GM21360 (cell line): ENCODE measurements around the gene ZBTB48.

Experiments used
- ATAC-seq: cut with Tn5 transposase; IDR thresholded peaks from one replicate; pipeline ENCODE4 v1.9.1; 2021; ENCODE audit warnings: mild to moderate bottlenecking, moderate library complexity; ENCODE audit not compliant: unreplicated experiment

Gene ZBTB48

DNA sequence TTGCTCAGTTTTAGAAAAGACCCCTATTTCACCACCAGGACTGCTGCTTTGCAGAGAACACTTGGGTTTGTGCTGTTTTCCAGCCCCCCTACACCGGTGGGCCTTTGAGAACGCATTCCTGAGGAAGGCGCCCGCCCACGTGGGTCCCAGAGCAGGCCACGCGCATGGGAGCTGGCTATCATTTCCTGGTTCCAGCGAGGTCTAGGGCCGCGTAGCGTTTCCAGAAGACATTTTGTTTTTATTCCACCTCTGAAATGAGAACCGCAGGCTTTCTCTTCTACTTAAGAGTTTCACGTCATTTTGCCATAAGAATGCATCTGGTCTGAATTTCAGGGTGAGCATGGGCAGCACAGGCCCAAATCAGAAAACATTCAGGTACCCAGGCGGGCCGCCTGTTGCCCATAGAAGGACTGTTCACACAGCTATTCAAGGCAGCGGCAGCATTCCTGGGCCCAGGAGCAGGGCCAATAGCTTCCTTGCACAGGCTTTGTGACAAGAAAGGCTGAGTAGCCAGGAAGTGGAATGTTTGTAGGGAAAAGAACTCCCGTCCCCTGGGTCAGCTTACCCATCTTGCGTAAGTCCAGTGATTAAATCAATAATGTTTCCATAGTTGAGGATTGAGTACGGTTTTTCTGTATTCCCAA lies 24.2 kb downstream of the ZBTB48 start:
- ATAC-seq: no peak

DNA sequence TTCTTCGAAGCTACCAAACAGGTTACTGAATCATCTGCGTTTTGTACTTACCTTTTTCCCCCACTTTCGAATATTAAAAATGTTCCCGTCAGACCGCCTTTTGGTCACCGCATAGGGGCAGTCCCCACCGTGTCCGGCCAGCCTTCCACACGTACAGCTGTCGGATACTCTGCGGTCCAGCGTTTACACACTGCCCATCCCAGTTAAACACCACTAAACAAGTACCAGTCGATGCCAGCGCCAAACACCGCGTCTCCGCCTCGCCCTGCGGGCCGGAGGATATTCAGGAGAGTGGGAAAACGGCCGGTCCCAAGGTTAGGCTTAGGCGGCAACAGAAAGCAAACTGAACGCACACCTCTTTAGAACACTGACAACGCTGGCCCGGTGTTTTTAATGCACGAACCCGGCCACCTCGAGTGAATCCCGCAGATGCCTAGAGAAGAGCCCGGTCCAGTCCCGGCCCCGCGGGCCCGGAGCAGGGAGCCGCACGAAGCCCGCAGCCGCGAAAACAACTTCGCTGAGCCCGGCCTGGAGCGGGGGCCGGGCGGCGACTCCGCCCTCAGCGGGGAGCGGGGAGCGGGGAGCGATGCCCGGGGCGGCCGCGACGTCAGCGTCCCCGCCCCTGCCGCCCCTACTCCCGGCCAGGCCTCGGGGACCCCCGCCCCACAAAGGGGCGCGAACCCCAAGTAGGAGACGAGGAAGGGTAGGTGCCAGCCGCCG lies 33.0 kb downstream of the ZBTB48 start:
- ATAC-seq: peak; percentile 1

DNA sequence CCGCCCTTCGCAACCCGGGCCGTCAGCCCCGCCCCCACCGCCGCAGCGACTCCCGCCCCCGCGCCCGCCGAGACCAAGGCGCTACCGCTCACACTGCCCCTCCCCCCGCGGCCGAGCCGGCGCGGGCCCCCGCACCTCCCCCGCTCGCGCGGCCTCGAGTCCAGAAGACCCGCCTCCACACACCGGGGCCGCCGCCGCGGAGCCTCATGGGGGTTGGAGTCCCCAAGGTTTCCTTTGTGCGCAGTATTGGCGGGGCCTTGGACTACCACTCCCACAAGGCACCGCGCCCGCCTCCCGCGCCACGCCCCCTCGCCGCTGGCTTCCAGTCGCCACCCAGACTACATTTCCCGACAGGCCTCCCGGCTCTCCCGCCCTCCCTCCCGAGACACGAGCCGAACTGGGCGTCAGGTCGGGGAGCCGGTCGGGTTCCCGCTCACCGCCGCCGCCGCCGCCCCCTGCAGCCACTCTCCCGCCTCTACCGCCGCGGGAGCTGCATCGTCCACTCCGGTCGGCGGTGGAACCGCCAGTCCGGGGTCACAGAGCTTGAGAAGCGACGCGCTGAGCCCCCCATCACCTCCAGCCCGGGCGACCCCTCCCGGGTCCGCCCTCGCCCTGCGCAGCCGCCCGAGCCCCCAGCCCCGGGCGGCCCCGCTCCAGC lies 33.7 kb downstream of the ZBTB48 start, which contains the start of gene PHF13:
TSS of gene PHF13 (plus strand) at position 371 of the 658 bp plus-strand sequence. CDS start 336 bp downstream, outside the sequence.
- peak; percentile 89 for ATAC-seq

DNA sequence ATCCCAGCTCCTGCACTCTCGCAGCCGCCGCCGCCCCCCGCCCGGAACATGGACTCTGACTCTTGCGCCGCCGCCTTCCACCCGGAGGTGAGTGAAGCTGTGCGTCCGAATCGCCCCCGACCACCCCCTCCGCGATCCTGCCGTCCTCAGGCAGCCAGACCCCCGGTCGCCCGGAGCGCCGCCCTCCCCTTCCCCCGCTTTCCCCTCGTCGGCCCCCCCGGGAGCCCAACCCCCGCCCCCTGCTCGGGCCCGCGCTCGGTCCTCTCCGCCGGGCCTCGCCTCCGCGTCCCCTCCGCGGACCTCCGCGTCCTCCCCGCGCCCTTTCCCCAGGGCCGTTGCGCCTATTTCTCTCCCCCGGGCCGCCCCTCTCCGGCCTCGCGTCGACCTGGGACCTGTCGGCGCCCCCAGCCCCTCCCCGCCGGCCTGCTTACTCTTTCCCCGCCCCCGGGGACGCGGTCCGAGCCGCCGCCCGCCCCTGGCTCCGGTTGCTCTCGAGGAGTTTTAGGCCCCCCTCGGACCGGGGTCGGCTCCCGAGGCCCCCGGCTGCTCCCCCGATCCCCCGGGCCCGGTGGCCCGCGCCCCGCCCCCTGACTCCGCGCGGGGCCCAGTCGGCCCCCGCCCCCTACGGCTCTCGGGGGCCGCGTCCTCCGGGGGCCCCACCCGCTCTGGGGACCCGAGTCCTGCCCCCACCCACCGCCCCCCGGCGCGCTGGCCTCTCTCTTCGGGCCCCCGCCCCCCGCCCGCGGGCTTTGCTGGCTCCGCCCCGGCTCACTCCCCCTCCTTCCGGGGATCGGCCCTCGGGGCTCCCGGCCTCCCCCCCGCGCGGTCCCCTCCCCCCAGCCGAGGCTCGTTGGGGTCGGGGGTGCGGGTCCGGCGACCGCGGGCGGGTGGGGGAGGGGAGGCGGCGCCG lies 34.5 kb downstream of the ZBTB48 start:
- peak; percentile 5 for ATAC-seq

DNA sequence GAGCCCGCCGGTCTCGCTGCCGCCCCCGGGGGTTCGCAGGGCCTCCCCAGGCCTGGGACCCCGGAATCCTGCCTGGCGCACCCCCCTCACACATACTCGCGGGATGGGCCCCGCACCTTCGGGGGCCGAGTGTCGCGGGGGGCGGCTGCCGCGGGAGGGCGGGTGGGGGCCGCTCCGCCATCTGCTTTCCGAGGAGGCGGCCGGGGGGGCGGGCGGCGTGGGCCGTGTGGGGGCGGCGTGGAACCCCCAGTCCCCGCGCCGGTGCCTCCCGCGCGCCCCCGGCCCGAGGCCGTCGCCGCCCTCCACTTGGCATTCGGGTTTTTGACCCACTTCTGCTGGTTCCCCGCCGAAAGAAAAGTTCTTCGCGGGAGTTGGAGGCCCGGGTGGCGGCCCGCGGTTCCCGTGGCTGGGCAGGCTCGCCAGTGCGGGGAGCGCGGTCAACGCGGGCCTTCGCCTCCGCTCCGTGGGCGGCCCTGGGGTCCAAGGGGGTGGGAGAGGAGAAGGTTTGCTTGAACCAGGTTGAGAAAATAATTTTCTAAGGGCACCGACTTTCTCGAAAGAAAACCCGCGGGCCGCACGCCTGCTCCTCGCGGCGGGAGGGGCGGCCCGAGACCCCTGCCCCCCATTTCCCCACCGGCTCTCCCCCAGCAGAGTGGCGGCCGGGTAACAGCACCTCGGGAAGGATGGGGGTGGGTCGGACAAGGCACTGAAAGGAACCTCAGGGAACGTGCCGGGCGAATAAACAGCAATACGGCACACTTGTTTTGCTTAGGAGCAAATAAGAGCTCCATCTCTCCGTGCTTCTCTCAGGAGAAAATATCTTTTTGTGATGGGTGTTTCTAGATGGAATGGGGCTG lies 35.4 kb downstream of the ZBTB48 start:
- ATAC-seq: no peak

DNA sequence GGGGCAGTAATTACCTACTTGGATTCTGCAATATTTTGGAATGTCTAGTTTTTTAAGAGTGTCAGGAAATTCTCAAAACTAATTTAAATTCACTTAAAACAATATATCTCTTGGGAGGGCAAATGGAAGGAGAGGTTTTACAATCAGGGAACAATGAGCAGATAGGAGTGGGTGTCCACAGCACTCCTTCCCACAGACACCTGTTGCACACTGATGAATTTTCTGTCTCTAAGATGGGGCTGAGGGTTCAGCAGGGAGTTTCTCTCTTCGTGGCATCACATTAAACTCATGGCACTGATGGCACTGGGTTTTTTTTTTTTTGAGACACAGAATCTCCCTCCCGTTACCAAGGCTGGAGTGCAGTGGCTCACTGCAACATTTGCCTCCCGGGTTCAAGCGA lies 39.3 kb downstream of the ZBTB48 start:
- no peak for ATAC-seq

DNA sequence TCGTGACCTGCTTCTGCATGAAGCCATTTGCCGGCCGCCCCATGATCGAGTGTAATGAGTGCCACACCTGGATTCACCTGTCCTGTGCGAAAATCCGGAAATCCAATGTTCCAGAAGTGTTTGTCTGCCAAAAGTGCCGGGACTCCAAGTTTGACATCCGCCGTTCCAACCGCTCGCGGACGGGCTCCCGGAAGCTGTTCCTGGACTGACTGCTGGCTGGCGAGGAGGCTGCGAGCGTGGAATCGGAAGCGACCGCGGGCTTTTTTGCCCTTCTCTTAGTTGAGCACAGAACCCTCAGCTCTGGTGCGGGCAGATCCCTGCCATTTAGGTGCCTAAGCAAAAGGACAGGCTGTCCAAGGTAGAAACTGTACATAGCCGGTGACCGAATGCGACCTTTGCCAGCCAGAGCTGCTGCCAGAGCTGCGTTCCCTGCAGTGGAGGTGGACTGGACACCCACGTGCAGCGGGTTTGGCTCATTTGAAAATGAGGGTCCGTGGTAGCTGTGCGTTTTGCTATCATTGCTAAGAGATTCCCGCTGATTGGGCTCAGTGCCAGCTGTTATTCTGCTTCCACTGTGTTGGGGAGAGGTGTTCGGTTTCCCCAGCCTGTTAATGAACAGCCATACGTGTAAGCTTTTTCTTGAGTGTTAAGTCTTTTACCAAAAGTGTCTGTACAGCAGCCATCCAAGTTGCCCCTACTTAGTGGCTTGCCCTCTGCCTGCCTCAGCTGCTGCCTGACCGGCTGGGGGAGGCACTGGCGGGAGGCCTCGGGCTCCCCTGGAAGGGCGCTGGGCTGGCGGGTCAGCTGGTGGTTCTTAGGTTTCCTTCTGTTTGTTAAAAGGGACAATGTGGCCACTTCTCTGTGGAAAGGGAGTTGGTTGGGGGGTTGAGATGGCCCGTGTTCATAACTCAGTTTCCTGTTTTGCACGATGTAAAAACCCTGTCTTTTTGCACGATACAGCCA lies 41.9 kb downstream of the ZBTB48 start:
- ATAC-seq: no peak

DNA sequence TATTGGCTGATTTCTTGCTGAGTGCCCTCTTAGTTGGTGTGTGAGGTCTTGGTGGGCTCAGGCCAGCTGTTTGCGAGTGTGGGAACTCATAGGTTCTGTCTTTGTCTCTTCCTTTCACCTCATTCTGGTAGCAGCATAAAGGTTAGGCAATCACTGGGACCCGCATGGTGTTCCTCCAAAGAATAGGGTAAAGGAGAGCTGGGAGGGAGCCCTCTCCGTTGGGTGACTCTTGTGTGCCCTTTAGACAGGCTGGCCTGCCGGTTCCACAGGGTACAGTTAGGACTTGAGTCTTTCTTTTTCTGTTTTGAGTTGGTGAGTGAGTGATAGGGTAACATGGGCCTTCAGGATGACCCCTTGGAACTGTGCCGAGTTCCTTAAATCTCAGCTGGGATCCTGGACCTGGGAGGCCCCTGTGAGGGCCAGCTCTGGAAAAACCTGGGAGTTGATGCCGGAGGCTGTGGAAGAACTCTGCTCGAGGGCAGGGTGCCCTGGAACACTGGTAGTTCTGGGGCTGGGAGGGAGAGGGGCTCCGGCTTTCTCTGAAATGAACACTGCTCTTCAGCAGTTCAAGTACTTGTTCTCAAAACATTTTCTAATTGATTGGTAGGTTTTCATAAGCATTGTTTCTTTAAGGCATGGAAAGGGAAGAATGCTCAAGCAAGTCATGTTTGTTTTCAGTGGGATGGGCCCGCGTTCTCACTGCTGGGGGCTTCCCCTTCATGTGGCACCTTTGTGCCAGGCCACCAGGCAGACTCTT lies 42.8 kb downstream of the ZBTB48 start:
- ATAC-seq: no peak

DNA sequence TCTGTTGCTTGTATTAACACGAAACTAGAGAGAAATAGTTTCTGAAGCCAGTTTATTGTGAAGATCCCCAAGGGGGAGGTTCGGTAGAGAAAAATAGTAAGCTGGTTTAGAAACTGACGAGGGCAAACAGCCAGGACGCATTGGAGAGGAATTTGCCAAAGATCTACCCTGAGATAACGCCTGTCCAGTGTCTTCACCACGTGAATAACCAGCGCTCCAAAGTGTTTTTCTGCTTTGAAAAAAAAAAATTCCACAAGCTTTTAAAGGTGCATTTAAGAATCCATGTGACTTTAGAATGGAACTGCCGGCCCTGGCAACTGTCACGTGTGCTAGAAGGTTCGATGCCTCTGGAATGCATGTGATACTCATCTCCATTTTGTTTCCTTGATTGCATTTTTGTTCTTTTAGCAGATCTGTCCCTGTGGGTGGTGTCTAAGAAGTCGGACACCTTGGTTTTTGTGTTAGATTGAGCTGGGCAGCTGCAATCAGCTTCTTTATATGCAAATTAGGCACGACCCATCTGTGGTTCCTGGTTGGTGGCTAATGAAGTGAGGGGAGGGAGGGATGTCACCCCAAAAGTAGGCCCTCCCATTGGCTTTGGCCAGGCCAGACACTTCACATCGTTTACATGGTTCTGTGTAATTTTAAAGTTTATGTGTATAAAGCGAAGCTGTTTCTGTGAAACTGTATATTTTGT lies 43.6 kb downstream of the ZBTB48 start:
- ATAC-seq: no peak

DNA sequence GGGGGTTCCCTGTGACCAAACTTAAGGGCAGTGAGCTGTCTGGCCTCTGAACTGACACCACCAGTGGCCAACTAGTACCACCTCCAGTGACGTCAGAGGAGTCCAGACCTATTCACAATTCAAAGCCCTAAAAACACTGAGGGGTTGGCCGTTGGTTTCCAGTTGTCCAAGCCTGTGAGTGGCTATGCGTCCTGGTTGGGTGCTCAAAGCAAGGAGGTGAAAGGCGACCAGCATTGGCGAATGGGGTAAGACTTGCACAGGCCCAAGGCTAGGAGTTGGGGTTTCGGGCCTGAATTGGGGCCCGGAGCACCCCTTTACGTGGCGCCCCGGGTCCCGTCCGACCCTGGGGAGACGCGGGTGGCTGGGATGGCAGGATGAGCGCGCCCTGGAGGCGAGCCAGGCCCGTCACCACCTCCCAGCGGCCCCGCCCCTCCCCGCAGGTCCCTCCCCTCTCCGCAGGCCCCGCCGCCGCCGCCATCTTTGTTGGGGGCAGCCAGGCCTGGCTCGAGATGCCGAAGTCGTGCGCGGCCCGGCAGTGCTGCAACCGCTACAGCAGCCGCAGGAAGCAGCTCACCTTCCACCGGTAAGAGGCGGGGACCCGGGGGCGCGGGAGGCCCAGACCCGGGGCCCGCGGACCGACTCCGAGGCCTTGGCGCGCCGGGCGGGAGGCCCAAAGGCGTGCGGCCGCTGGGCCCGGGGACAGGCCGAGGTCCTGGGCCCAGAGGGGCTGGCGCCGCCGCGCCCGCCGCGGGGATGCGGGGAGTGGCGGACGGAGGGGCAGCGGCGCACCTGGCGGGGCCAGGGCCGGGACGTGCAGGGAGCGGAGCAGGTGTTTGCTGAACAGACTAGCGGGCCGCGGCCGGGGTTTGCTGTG lies 45.2 kb downstream of the ZBTB48 start, which contains the start of gene THAP3:
TSS of gene THAP3 (plus strand) at position 159 of the 874 bp plus-strand sequence. CDS start at position 510, 351 bp downstream.
- peak; percentile 71 for ATAC-seq

DNA sequence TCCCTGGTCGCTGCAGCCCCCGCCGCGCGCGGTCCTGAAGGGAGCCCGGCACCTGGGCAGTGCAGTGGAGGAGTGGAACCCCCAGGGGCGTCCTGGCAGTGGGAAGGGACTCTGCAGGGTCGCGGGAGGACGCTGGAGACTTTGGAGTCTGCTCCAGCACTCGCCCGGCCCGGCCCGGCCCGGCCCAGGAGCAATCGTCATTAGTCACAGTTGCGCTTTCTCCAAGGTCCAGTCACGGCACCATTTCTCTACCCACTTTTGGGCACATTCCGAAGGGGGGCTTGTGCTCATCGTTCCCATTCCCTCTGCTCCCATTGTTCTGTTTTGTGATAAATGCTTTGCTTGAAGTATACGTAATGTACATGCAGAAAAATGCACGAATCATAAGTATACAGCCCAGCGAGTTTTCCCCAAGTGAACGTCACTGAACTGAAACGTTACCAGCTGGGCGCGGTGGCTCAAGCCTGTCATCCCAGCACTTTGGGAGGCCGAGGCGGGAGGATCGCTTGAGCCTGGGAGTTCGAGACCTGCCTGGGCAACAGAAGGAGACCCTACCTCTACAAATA lies 45.9 kb downstream of the ZBTB48 start:
- no peak for ATAC-seq

DNA sequence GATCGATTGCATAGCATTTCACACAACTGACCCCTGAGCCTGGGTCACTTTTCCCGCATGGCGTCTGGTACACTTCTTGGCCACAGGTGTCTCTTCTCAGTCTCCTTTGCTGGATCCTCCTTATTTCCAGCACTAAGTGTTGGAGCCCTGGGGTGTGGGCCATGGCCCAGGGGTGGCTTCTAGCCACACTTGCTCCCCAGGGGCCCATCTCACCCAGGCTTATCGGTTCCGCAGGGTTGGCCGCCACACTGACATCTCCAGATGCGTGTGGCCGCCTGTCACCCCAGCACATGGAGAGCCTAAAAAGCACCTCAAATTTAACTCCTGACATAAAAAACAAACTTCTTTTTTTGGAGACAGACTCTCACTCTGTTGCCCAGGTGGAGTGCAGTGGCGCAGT lies 47.2 kb downstream of the ZBTB48 start:
- no peak for ATAC-seq

DNA sequence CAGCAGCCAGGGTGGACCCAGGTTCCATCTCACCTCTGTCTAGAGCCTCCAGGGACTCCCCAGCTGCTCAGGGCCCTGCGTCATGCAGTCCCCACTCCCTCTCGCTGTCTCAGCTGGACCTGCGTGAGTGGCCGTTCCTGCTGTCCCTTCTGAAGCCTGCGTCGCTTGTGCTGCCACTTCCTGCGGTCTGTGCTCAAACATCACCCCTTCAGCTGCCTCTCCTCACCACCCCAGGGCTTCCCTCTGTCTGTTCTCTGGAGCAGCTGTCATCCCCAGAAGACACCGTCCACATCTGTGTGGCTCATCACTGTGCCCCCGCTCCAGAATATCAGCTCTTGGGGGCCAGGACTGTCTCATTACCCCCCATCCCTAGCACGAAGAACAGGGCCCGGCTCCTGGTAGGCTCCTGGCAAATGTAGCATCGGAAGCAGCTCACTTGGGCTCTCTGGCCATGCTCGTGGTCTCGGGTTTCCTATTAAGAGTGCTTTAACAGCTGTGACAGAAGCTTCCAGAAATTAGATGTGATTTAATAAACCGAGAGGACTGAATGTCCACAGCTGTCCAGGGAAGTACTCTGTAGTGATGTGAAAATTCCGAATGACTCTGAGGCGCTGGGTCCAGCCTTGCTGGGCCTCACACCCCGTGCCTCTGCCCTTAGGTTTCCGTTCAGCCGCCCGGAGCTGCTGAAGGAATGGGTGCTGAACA lies 48.2 kb downstream of the ZBTB48 start:
- ATAC-seq: no peak

DNA sequence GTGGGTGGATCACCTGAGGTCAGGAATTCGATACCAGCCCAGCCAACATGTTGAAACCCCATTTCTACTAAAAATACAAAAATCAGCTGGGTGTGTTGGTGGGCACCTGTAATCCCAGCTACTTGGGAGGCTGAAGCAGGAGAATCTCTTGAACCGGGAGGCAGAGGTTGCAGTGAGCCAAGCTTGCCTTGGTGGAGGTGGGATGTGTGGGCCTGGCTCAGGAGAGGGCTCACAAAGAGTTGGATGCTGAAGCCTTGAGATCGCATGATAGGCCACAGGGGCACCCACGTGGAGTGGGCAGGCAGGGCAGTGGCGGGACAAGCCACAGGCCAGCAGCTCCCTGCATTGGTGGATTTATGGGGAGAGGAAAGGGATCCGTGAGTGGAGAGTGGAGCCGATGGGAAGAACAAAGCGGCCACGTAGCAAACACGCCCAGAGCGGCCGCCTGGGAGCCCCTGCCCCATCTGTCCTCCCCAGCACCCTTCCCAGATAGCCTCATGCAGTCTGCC lies 49.2 kb downstream of the ZBTB48 start:
- no peak for ATAC-seq

DNA sequence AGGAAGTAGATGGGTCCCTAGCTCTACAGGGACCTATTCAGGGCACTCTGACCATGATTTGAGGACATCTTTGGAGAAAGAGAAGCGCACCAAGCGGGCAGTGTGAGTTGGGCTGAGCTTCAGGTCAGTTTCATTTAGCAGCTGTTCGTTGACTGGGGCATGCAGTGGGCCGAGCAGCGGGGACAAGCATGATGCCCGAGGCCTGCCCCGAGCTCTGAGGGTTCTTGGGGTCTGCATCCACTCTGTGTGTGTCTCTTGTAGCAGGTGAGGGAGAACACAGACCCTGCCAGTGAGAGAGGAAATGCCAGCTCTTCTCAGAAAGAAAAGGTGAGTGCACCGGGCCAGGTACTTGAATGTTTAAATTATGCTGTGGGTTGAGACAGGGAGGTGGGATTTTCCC lies 50.2 kb downstream of the ZBTB48 start:
- no peak for ATAC-seq
